HepG2 (cell line): ENCODE measurements around the gene ARG2. TPM values are rescaled to one million over a fixed set of nuclear protein-coding genes. Genes with fewer than 3 reads are reported as not detected.

ENCODE experiments used
- AHR ChIP-seq: IDR thresholded peaks from 2 replicates; pipeline ENCODE4 v1.6.1; 2018; ENCODE audit warnings: missing genetic modification reagents, missing compliant biosample characterization
- CC2D1A ChIP-seq: sonication (generic); formaldehyde crosslinking; IDR thresholded peaks from 2 replicates; pipeline ENCODE4 v1.8.1; 2023; ENCODE audit warnings: mild to moderate bottlenecking, missing genetic modification reagents
- ELF3 ChIP-seq: IDR thresholded peaks from 2 replicates; pipeline ENCODE4 v1.6.1; 2016; ENCODE audit warnings: missing genetic modification reagents, missing compliant biosample characterization
- IRF2 ChIP-seq: IDR thresholded peaks from 2 replicates; pipeline ENCODE4 v1.6.1; 2018; ENCODE audit warnings: missing genetic modification reagents, missing compliant biosample characterization
- NBN ChIP-seq: fragments of 450-650 bp; conservative IDR thresholded peaks from 2 replicates; pipeline ENCODE4 v1.6.1; 2017
- NFKB2 ChIP-seq: sonication (generic); formaldehyde crosslinking; IDR thresholded peaks from 2 replicates; pipeline ENCODE4 v1.4.0; 2020; ENCODE audit warnings: missing genetic modification reagents, borderline replicate concordance
- NRL ChIP-seq: sonication (generic); formaldehyde crosslinking; IDR thresholded peaks from 2 replicates; pipeline ENCODE4 v1.5.0; 2020; ENCODE audit warnings: missing genetic modification reagents, mild to moderate bottlenecking, moderate library complexity, borderline replicate concordance
- SYNCRIP ChIP-seq: fragments of 200-400 bp; formaldehyde crosslinking; IDR thresholded peaks from 2 replicates; pipeline ENCODE4 v1.6.1; 2018; ENCODE audit warnings: mild to moderate bottlenecking, low read depth, low read length; ENCODE audit not compliant: insufficient read depth
- TEAD3 ChIP-seq: optimal IDR thresholded peaks from 2 replicates; pipeline ENCODE3; 2016; ENCODE audit warnings: borderline replicate concordance
- ZBTB4 ChIP-seq: sonication (generic); formaldehyde crosslinking; IDR thresholded peaks from 2 replicates; pipeline ENCODE4 v1.4.0; 2020; ENCODE audit warnings: missing genetic modification reagents, mild to moderate bottlenecking, borderline replicate concordance
- ZBTB44 ChIP-seq: sonication (generic); formaldehyde crosslinking; IDR thresholded peaks from 2 replicates; pipeline ENCODE4 v1.4.0; 2020; ENCODE audit warnings: missing genetic modification reagents
- ZNF10 ChIP-seq: sonication (generic); formaldehyde crosslinking; IDR thresholded peaks from 2 replicates; pipeline ENCODE4 v1.4.0; 2020; ENCODE audit warnings: mild to moderate bottlenecking, low read depth, missing genetic modification reagents, borderline replicate concordance
- ZNF20 ChIP-seq: sonication (generic); formaldehyde crosslinking; IDR thresholded peaks from 2 replicates; pipeline ENCODE4 v1.4.0; 2020; ENCODE audit warnings: mild to moderate bottlenecking, moderate library complexity, missing genetic modification reagents
- ZNF335 ChIP-seq: sonication (generic); formaldehyde crosslinking; IDR thresholded peaks from 2 replicates; pipeline ENCODE4 v1.4.0; 2020; ENCODE audit warnings: missing genetic modification reagents
- ZNF552 ChIP-seq: sonication (generic); formaldehyde crosslinking; IDR thresholded peaks from 2 replicates; pipeline ENCODE4 v1.9.0; 2022; ENCODE audit warnings: missing genetic modification reagents, mild to moderate bottlenecking, borderline replicate concordance
- ZNF570 ChIP-seq: sonication (generic); formaldehyde crosslinking; IDR thresholded peaks from 2 replicates; pipeline ENCODE4 v1.4.0; 2020; ENCODE audit warnings: mild to moderate bottlenecking, missing genetic modification reagents, borderline replicate concordance
- ZNF7 ChIP-seq: IDR thresholded peaks from 2 replicates; pipeline ENCODE4 v1.6.1; 2016; ENCODE audit warnings: missing biosample characterization, missing genetic modification reagents
- polyA plus RNA-seq, 8 experiments: library from polyadenylated mRNA; depleted of rRNA in 3 of 8; stranded (reverse) in 7 of 8; unstranded in 1 of 8; fragments of >200 nt; fragmentation: Illumina TruSeq in 4 of 8; extraction: Trizol in 4 of 8; gene quantifications; 2 replicates each; pipeline versions ENCODE4 v1.2.1 to v1.2.3, GENCODE V29; 2011 to 2016; ENCODE audit warnings: low read depth in 4 of 8, missing spikeins in 1 of 8, mixed read lengths in 1 of 8; ENCODE audit not compliant: insufficient read depth in 1 of 8
- total RNA-seq, 5 experiments: library from RNA; depleted of rRNA; stranded (reverse); fragments of >200 nt; fragmentation: Illumina TruSeq; extraction: Trizol; gene quantifications; 2 replicates each; pipeline ENCODE4 v1.2.3, GENCODE V29; 2016; ENCODE audit warnings: low read depth in 1 of 5
- TF ChIP-seq, protein P1 (sequence below): sonication (generic); formaldehyde crosslinking; IDR thresholded peaks from 2 replicates; pipeline ENCODE4 v1.5.1; 2020; ENCODE audit warnings: mild to moderate bottlenecking, missing genetic modification reagents
- TF ChIP-seq, protein P2 (sequence below): IDR thresholded peaks from 2 replicates; pipeline ENCODE4 v1.6.1; 2016; ENCODE audit warnings: mild to moderate bottlenecking

The ARG2 gene
- total and polyA plus RNA-seq, 2 of the 13 experiments (the other 11 are each of a cell fraction or from before 2014, with no cell fraction given): 37.5 to 73.6 TPM

- TF ChIP-seq ZBTB4 (CRISPR knock-in tag) (no peak), SYNCRIP (no peak), ZNF10 (no peak), TEAD3 (no peak), AHR (CRISPR knock-in tag) (no peak), CC2D1A (CRISPR knock-in tag) (no peak), ZNF570 (CRISPR knock-in tag) (no peak), NRL (CRISPR knock-in tag) (peak; percentile 49; the same call in 1 of the 2 replicates), ZNF20 (CRISPR knock-in tag) (no peak), IRF2 (CRISPR knock-in tag) (no peak), NBN (no peak), ZNF7 (CRISPR knock-in tag) (no peak), ZNF552 (CRISPR knock-in tag) (no peak), NFKB2 (peak; percentile 86; the same call in 1 of the 2 replicates), ZBTB44 (CRISPR knock-in tag) (peak; percentile 14; the same call in 1 of the 2 replicates), ELF3 (CRISPR knock-in tag) (no peak; the same call in 1 of the 2 replicates), ZNF335 (CRISPR knock-in tag) (peak; percentile 100)
- TF ChIP-seq, protein P1, sequence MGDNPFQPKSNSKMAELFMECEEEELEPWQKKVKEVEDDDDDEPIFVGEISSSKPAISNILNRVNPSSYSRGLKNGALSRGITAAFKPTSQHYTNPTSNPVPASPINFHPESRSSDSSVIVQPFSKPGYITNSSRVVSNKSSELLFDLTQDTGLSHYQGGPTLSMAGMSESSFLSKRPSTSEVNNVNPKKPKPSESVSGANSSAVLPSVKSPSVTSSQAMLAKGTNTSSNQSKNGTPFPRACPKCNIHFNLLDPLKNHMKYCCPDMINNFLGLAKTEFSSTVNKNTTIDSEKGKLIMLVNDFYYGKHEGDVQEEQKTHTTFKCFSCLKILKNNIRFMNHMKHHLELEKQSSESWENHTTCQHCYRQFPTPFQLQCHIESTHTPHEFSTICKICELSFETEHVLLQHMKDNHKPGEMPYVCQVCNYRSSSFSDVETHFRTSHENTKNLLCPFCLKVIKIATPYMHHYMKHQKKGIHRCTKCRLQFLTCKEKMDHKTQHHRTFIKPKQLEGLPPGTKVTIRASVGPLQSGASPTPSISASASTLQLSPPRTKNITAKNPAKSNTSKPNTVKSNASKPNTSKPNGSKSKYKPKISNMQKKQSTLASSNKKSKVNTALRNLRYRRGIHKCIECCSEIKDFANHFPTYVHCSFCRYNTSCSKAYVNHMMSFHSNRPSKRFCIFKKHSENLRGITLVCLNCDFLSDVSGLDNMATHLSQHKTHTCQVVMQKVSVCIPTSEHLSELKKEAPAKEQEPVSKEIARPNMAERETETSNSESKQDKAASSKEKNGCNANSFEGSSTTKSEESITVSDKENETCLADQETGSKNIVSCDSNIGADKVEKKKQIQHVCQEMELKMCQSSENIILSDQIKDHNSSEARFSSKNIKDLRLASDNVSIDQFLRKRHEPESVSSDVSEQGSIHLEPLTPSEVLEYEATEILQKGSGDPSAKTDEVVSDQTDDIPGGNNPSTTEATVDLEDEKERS: no peak
- TF ChIP-seq, protein P2, sequence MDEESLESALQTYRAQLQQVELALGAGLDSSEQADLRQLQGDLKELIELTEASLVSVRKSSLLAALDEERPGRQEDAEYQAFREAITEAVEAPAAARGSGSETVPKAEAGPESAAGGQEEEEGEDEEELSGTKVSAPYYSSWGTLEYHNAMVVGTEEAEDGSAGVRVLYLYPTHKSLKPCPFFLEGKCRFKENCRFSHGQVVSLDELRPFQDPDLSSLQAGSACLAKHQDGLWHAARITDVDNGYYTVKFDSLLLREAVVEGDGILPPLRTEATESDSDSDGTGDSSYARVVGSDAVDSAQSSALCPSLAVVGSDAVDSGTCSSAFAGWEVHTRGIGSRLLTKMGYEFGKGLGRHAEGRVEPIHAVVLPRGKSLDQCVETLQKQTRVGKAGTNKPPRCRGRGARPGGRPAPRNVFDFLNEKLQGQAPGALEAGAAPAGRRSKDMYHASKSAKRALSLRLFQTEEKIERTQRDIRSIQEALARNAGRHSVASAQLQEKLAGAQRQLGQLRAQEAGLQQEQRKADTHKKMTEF (CRISPR knock-in tag): peak; percentile 82; the same call in 1 of the 2 replicates
Measured at GRCh38 chr14:67674480-67675218, 54.9 kb downstream of the ARG2 start, which contains the start of gene VTI1B (continued).
